CD4-positive, alpha-beta T cell (primary cell): ENCODE data around the gene OPTC. TPM values are rescaled to one million over a fixed set of nuclear protein-coding genes. Genes with fewer than 3 reads are reported as not detected.
"Not testable (repeated sequence)": the region's sequence is repeated elsewhere in the genome, so short reads cannot be mapped to it uniquely, and the experiment has no call there.

ENCODE experiments used
- ATAC-seq: fragments of 200-7000 bp; cut with Tn5 transposase; one replicate; pipeline ENCODE4 v1.10.0; 2022; ENCODE audit warnings: mild to moderate bottlenecking; ENCODE audit not compliant: poor library complexity
- CTCF ChIA-PET: fragments of 350-600 bp; sonication (Branson Sonifier 250); formaldehyde crosslinking; loops from one replicate; lab custom pipeline; 2021; ENCODE audit warnings: antibody characterized with exemption, inconsistent platforms; lab: Charles Lee
- POLR2A ChIA-PET: fragments of 350-600 bp; sonication (Branson Sonifier 250); formaldehyde crosslinking; loops from one replicate; lab custom pipeline; 2021; ENCODE audit warnings: antibody characterized with exemption, inconsistent platforms; lab: Charles Lee
- DNase-seq, 14 experiments: peaks; one replicate each; pipeline ENCODE4 v3.0.0-alpha.2; 2013 to 2020; ENCODE audit warnings: mixed read lengths in 2 of 14
- H3K27ac ChIP-seq, 2 donors: one replicate each; pipeline versions ENCODE4 v1.5.1 to v1.7.0; 2013; ENCODE audit warnings: low read length in 2 of 2, low read depth in 1 of 2, mild to moderate bottlenecking in 1 of 2
- H3K27me3 ChIP-seq, 2 experiments: 1 replicate in 1 of 2; 2 replicates in 1 of 2; pipeline versions ENCODE4 v1.6.1 to v1.7.0; 2013; ENCODE audit warnings: low read length in 2 of 2, control low read depth in 1 of 2, mild to moderate bottlenecking in 1 of 2, moderate library complexity in 1 of 2; ENCODE audit not compliant: insufficient read depth in 2 of 2, control insufficient read depth in 1 of 2
- H3K36me3 ChIP-seq: one replicate; pipeline ENCODE4 v1.6.1; 2013; ENCODE audit warnings: low read length, control low read depth; ENCODE audit not compliant: insufficient read depth
- H3K4me1 ChIP-seq: one replicate; pipeline ENCODE4 v1.6.1; 2013; ENCODE audit warnings: low read length, control low read depth; ENCODE audit not compliant: insufficient read depth
- H3K4me3 ChIP-seq: one replicate; pipeline ENCODE4 v1.5.1; 2013; ENCODE audit warnings: mild to moderate bottlenecking, low read length, moderate library complexity
- H3K9me3 ChIP-seq, 2 experiments: 1 replicate in 1 of 2; 2 replicates in 1 of 2; pipeline versions ENCODE4 v1.6.1 to v1.7.0; 2013; ENCODE audit warnings: low read length in 2 of 2, mild to moderate bottlenecking in 2 of 2, control low read depth in 1 of 2, moderate library complexity in 1 of 2; ENCODE audit not compliant: control insufficient read depth in 1 of 2, insufficient read depth in 1 of 2
- H3K27ac Mint-ChIP-seq: one replicate; pipeline ENCODE4 v1.8.0; 2020; ENCODE audit warnings: mixed read lengths
- H3K27me3 Mint-ChIP-seq: one replicate; pipeline ENCODE4 v1.8.0; 2021; ENCODE audit warnings: mixed read lengths
- H3K36me3 Mint-ChIP-seq: one replicate; pipeline ENCODE4 v1.8.0; 2021; ENCODE audit warnings: low read depth, mixed read lengths
- H3K4me1 Mint-ChIP-seq: one replicate; pipeline ENCODE4 v1.8.0; 2021; ENCODE audit warnings: low read depth, mixed read lengths
- H3K4me3 Mint-ChIP-seq: one replicate; pipeline ENCODE4 v1.8.0; 2020; ENCODE audit warnings: mild to moderate bottlenecking, mixed read lengths
- H3K9me3 Mint-ChIP-seq: one replicate; pipeline ENCODE4 v1.8.0; 2020; ENCODE audit warnings: mixed read lengths
- CTCF ChIP-seq: fragments of 200-600 bp; IDR thresholded peaks from one replicate; pipeline ENCODE4 v1.8.0; 2022; ENCODE audit warnings: antibody characterized with exemption, mild to moderate bottlenecking
- intact Hi-C, 2 experiments: fragments of 100-400 bp; cut with DNase I in 1 of 2; cut with micrococcal nuclease in 1 of 2; formaldehyde crosslinking; loops; one replicate each; pipeline versions ENCODE4 v1.15.1 to v1.9.0; 2023 to 2025; cut with DNase I, micrococcal nuclease
- polyA plus RNA-seq, 2 donors: library from polyadenylated mRNA; unstranded; fragments of 120-200 nt; gene quantifications; one replicate each; pipeline ENCODE4 v1.2.1, GENCODE V29; 2013
- total RNA-seq, 174 experiments: library from RNA in 2 of 174; stranded (reverse) in 2 of 174; gene quantifications; one replicate each; pipeline ENCODE4 v1.2.3 and lab custom pipeline; 2021 to 2026

Gene OPTC
- total RNA-seq: not detected
- polyA plus RNA-seq (2013, experiment 1 of 2): not detected
- not detected for polyA plus RNA-seq (2013, experiment 2 of 2)
- total RNA-seq (lab: John Stamatoyannopoulos, UW): 0 to 0.07 (median 0) reads per million in 172 experiments

GRCh38 chr1:203493901-203494300 is at the start of gene OPTC:
OPTC (plus strand) TSS chr1:203494153; CDS start chr1:203496006, 1,853 bp downstream.
- Mint-ChIP-seq H3K4me3 (no peak within 1 kb of the TSS), H3K27ac (no peak within 1 kb of the TSS), H3K27me3 (peaks cover 4% of the 10 kb centered on the region), H3K36me3 (no peaks in the 10 kb centered on the region), H3K9me3 (no peaks in the 10 kb centered on the region), H3K4me1 (peaks cover 5% of the 10 kb centered on the region)
- ChIA-PET POLR2A (no interaction called here), CTCF (interaction anchor here (0.6 to 2.1 kb wide), 2 partner anchors 227 to 1379 kb away, joined by 4 to 8 read pairs; no protein-coding TSS in a partner anchor)
- ATAC-seq (no peak), DNase-seq (no peak)
- intact Hi-C loops: no loop called here
- H3K4me1 ChIP-seq: no peaks in the 10 kb centered on the region
- H3K36me3 ChIP-seq: no peaks in the 10 kb centered on the region
- H3K27me3 ChIP-seq: no peaks in the 10 kb centered on the region
- no peak within 1 kb of the TSS for H3K4me3 ChIP-seq
- no peak within 1 kb of the TSS for H3K27ac ChIP-seq
- no peaks in the 10 kb centered on the region for H3K9me3 ChIP-seq
- TF ChIP-seq CTCF: no peak

- intact Hi-C loops: no loop called here
- Mint-ChIP-seq H3K36me3 (no peaks in the 10 kb centered on the region), H3K27ac (no peak overlapping the region), H3K4me1 (no peaks in the 10 kb centered on the region), H3K27me3 (peaks cover 23% of the 10 kb centered on the region), H3K4me3 (no peak overlapping the region), H3K9me3 (no peaks in the 10 kb centered on the region)
- Histone ChIP-seq H3K27ac (no peak overlapping the region), H3K36me3 (no peaks in the 10 kb centered on the region), H3K9me3 (peaks cover 0 to 6% of the 10 kb centered on the region in 2 experiments), H3K27me3 (peaks cover 4 to 10% of the 10 kb centered on the region in 2 experiments), H3K4me3 (no peak overlapping the region), H3K4me1 (no peaks in the 10 kb centered on the region)
- TF ChIP-seq CTCF: no peak
- ChIA-PET POLR2A (no interaction called here), CTCF (no interaction called here)
- DNase-seq (no peak), ATAC-seq (no peak)
Observed at GRCh38 chr1:203444171-203444576, 49.8 kb upstream of the OPTC start.

GRCh38 chr1:203447151-203447550 is 46.8 kb upstream of the OPTC start:
- no peak overlapping the region for H3K4me3 ChIP-seq
- ChIA-PET CTCF (no interaction called here), POLR2A (no interaction called here)
- Mint-ChIP-seq H3K36me3 (no peaks in the 10 kb centered on the region), H3K4me1 (no peaks in the 10 kb centered on the region), H3K27ac (no peak overlapping the region), H3K27me3 (peaks cover 37% of the 10 kb centered on the region), H3K4me3 (no peak overlapping the region), H3K9me3 (no peaks in the 10 kb centered on the region)
- intact Hi-C loops: no loop called here
- no peak for TF ChIP-seq CTCF
- peaks cover under 1 to 8% of the 10 kb centered on the region in 2 experiments for H3K27me3 ChIP-seq
- peaks cover 0 to 6% of the 10 kb centered on the region in 2 experiments for H3K9me3 ChIP-seq
- no peaks in the 10 kb centered on the region for H3K36me3 ChIP-seq
- DNase-seq (peak in 1 of 14 experiments; percentile 11), ATAC-seq (no peak)
- H3K27ac ChIP-seq: no peak overlapping the region
- H3K4me1 ChIP-seq: no peaks in the 10 kb centered on the region

GRCh38 chr1:203447598-203447997 is 46.4 kb upstream of the OPTC start:
- CTCF ChIA-PET, intact Hi-C loops, H3K27me3 ChIP-seq, H3K4me1 ChIP-seq, DNase-seq, H3K4me1 Mint-ChIP-seq, H3K9me3 ChIP-seq, H3K27ac Mint-ChIP-seq, H3K36me3 ChIP-seq, ATAC-seq, H3K4me3 ChIP-seq, H3K36me3 Mint-ChIP-seq, POLR2A ChIA-PET, H3K9me3 Mint-ChIP-seq, H3K27ac ChIP-seq, H3K4me3 Mint-ChIP-seq: not testable (repeated sequence)
- peaks cover 40% of the 10 kb centered on the region for H3K27me3 Mint-ChIP-seq
